SU-DHL-6 (cell line): Measurements from ENCODE around the gene AGO3.

ENCODE experiments used
- H2AFZ ChIP-seq: fragments of 200-600 bp; sonication (generic); 2 replicates; pipeline ENCODE4 v1.6.1; 2014; ENCODE audit warnings: low read depth, mild to moderate bottlenecking, moderate library complexity, mixed read lengths, antibody characterized with exemption, low read length; ENCODE audit not compliant: severe bottlenecking
- H3F3A ChIP-seq: fragments of 200-600 bp; shearing (Covaris generic); 2 replicates; pipeline ENCODE4 v1.6.0; 2016; ENCODE audit warnings: antibody characterized with exemption, mild to moderate bottlenecking; ENCODE audit not compliant: insufficient read depth
- H3K27ac ChIP-seq: fragments of 200-600 bp; sonication (generic); 2 replicates; pipeline ENCODE4 v1.5.1; 2016; ENCODE audit warnings: low read depth, mild to moderate bottlenecking, low read length, moderate library complexity, mixed read lengths
- H3K27me3 ChIP-seq: fragments of 200-600 bp; sonication (generic), shearing (Covaris generic); 2 replicates; pipeline ENCODE4 v1.6.0; 2014; ENCODE audit warnings: mild to moderate bottlenecking, low read length
- H3K36me3 ChIP-seq: fragments of 200-600 bp; sonication (generic); 2 replicates; pipeline ENCODE4 v1.6.1; 2014; ENCODE audit warnings: mild to moderate bottlenecking, low read length, mixed read lengths
- H3K4me2 ChIP-seq: fragments of 300-600, 200-600 bp; shearing (Covaris generic), sonication (generic); 2 replicates; pipeline ENCODE4 v1.6.0; 2014; ENCODE audit warnings: low read length, low read depth, mild to moderate bottlenecking; ENCODE audit not compliant: poor library complexity, severe bottlenecking
- H3K4me3 ChIP-seq: fragments of 200-600 bp; sonication (generic); 2 replicates; pipeline ENCODE4 v1.5.1; 2014; ENCODE audit warnings: antibody characterized with exemption, low read length, mild to moderate bottlenecking, mixed read lengths; ENCODE audit not compliant: insufficient read depth, poor library complexity, severe bottlenecking
- H3K79me2 ChIP-seq: fragments of 200-600 bp; sonication (generic); 2 replicates; pipeline ENCODE4 v1.6.1; 2014; ENCODE audit warnings: mild to moderate bottlenecking, low read length, moderate library complexity; ENCODE audit not compliant: insufficient read depth
- H3K9ac ChIP-seq: fragments of 200-600 bp; sonication (generic); 2 replicates; pipeline ENCODE4 v1.7.0; 2014; ENCODE audit warnings: mild to moderate bottlenecking, low read length
- H3K9me2 ChIP-seq: fragments of 200-600 bp; sonication (generic); replicated peaks from 2 replicates; pipeline ENCODE4 v1.6.1; 2014; ENCODE audit warnings: low read length; ENCODE audit not compliant: insufficient read depth
- H3K9me3 ChIP-seq: fragments of 200-600 bp; sonication (generic); 2 replicates; pipeline ENCODE4 v1.6.1; 2014; ENCODE audit warnings: low read length, mixed read lengths; ENCODE audit not compliant: insufficient read depth
- H4K20me1 ChIP-seq: fragments of 200-600 bp; sonication (generic); 2 replicates; pipeline ENCODE4 v1.6.1; 2014; ENCODE audit warnings: low read depth, mild to moderate bottlenecking, antibody characterized with exemption, low read length, moderate library complexity, mixed read lengths
- EZH2phosphoT487 ChIP-seq: fragments of 200-600 bp; sonication (generic), shearing (Covaris generic); conservative IDR thresholded peaks from 2 replicates; pipeline ENCODE4 v1.6.1; 2018; ENCODE audit warnings: mild to moderate bottlenecking, antibody characterized with exemption, low read length, moderate library complexity, mixed read lengths
- TF ChIP-seq, protein P1 (sequence below): fragments of 200-600 bp; sonication (generic); IDR thresholded peaks from one replicate; pipeline ENCODE4 v1.5.1; 2017; ENCODE audit warnings: antibody characterized with exemption, mild to moderate bottlenecking, low read length, moderate library complexity; ENCODE audit not compliant: insufficient read depth, poor library complexity, severe bottlenecking

Gene AGO3

DNA sequence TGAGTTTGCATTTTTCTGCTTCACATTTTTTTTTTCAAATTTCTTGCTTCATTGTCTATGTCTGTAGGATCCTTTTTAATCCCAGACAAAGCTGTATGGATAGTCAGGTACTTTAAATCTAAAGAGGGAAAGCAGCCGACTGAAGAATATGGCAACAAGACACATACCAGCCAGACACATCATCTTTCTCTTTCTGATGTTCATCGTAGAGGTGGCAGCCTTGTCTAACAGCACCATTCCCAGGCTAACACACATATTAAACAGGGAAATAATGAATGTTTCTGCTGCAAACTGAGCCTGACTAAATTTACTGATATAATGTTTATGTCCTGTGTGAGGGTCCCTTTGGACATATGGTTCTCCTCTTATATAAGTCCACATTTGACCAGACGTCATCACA lies 149.3 kb downstream of the AGO3 start:
- H3K4me2 ChIP-seq = no peak overlapping the region
- no peaks in the 10 kb centered on the region for H3K79me2 ChIP-seq
- no peaks in the 10 kb centered on the region for H3K36me3 ChIP-seq
- no peak overlapping the region for H2AFZ ChIP-seq
- TF ChIP-seq EZH2phosphoT487 = no peak
- TF ChIP-seq, protein P1, sequence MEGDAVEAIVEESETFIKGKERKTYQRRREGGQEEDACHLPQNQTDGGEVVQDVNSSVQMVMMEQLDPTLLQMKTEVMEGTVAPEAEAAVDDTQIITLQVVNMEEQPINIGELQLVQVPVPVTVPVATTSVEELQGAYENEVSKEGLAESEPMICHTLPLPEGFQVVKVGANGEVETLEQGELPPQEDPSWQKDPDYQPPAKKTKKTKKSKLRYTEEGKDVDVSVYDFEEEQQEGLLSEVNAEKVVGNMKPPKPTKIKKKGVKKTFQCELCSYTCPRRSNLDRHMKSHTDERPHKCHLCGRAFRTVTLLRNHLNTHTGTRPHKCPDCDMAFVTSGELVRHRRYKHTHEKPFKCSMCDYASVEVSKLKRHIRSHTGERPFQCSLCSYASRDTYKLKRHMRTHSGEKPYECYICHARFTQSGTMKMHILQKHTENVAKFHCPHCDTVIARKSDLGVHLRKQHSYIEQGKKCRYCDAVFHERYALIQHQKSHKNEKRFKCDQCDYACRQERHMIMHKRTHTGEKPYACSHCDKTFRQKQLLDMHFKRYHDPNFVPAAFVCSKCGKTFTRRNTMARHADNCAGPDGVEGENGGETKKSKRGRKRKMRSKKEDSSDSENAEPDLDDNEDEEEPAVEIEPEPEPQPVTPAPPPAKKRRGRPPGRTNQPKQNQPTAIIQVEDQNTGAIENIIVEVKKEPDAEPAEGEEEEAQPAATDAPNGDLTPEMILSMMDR = no peak
- no peaks in the 10 kb centered on the region for H3K9me2 ChIP-seq
- H3K27me3 ChIP-seq = no peaks in the 10 kb centered on the region
- H3K27ac ChIP-seq = no peak overlapping the region
- H3K9ac ChIP-seq = no peak overlapping the region
- H3K9me3 ChIP-seq = no peaks in the 10 kb centered on the region
- no peak overlapping the region for H3K4me3 ChIP-seq
- H3F3A ChIP-seq = no peaks in the 10 kb centered on the region
- no peaks in the 10 kb centered on the region for H4K20me1 ChIP-seq

DNA sequence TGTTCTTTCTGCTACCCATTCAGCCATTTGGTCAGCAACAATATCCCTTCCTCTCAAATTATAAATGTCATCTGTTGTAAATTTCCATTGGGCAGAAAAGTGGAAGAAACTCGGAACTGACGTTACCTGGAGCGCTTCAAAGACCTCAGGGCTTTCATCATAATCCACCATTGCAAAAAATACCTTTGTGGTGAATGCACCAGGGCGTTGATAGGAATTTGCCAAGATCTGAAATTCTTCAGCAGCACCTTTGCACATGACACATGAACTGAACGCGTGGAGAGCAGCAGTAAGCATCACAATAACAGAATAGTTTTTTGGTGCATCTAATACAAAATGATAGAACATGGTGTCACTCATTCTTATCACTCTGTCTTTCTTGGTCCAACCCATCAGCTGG lies 149.9 kb downstream of the AGO3 start:
- Histone ChIP-seq H3K9me2 (no peaks in the 10 kb centered on the region), H3K4me3 (no peak overlapping the region), H2AFZ (no peak overlapping the region), H3K27ac (no peak overlapping the region), H3K4me2 (no peak overlapping the region), H3K79me2 (no peaks in the 10 kb centered on the region), H3F3A (no peaks in the 10 kb centered on the region), H3K9ac (no peak overlapping the region), H3K27me3 (no peaks in the 10 kb centered on the region), H4K20me1 (no peaks in the 10 kb centered on the region), H3K36me3 (no peaks in the 10 kb centered on the region), H3K9me3 (no peaks in the 10 kb centered on the region)
- TF ChIP-seq, protein P1 = no peak
- no peak for TF ChIP-seq EZH2phosphoT487

DNA sequence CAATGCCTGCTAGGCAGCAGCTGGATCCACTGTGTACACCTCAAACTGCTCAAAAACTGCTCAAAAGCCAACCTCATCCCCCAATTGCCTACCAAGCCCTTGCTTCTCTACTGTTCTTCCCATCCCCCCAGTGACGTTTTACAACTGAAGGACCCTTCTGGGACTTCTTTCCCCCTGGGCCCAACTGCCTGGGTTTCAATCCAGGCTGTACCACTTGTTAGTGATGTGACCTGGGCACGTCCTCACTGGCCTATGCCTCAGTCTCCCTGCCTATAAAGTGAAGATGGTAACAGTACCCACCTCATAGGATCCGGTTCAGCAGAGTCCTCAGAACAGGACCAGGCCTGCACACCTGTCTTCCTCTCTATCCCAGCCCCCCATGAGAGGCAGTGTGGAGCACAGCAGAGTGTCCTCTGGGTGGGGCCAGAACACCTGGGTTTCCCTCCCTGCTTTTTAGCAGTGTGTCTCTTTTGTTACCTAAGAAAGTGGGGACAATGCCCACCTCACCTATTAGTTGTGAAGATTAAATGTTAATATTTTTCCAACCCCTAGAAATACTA lies 151.1 kb downstream of the AGO3 start:
- no peaks in the 10 kb centered on the region for H3K36me3 ChIP-seq
- H3F3A ChIP-seq = no peaks in the 10 kb centered on the region
- no peak overlapping the region for H3K9ac ChIP-seq
- no peak overlapping the region for H3K27ac ChIP-seq
- no peaks in the 10 kb centered on the region for H3K9me3 ChIP-seq
- TF ChIP-seq, protein P1 = no peak
- TF ChIP-seq EZH2phosphoT487 = no peak
- no peaks in the 10 kb centered on the region for H4K20me1 ChIP-seq
- no peak overlapping the region for H2AFZ ChIP-seq
- H3K4me3 ChIP-seq = no peak overlapping the region
- no peaks in the 10 kb centered on the region for H3K27me3 ChIP-seq
- no peak overlapping the region for H3K4me2 ChIP-seq
- no peaks in the 10 kb centered on the region for H3K79me2 ChIP-seq
- no peaks in the 10 kb centered on the region for H3K9me2 ChIP-seq
